A673 (cell line): Measurements from ENCODE around the gene EXOSC6. TPM values are rescaled to one million over a fixed set of nuclear protein-coding genes. Genes with fewer than 3 reads are reported as not detected.
"Not testable (repeated sequence)": the region's sequence is repeated elsewhere in the genome, so short reads cannot be mapped to it uniquely, and the experiment has no call there.

Experiments
- BruUV-seq: library from RNA; stranded (reverse); fragments of 400-500 nt; replicated peaks from 2 replicates; lab custom pipeline; 2021; lab: Mats Ljungman, UMichigan
- CTCF ChIA-PET: fragments of 300-600 bp; sonication (Branson Sonifier 250); formaldehyde crosslinking; loops from one replicate; lab custom pipeline; 2022; ENCODE audit warnings: antibody characterized with exemption; lab: Charles Lee
- POLR2A ChIA-PET: fragments of 300-600 bp; sonication (Branson Sonifier 250); formaldehyde crosslinking; loops from one replicate; lab custom pipeline; 2022; ENCODE audit warnings: antibody characterized with exemption; ENCODE audit not compliant: low non-redundant PET; lab: Charles Lee
- DNase-seq: peaks from one replicate; pipeline ENCODE4 v3.0.0-alpha.2; 2015; ENCODE audit warnings: low spot score
- H3K27ac ChIP-seq: fragments of 200-600 bp; sonication (generic); 2 replicates; pipeline ENCODE4 v1.5.1; 2016; ENCODE audit warnings: mixed run types, low read depth, mild to moderate bottlenecking, mixed read lengths, antibody characterized with exemption, low read length; ENCODE audit not compliant: poor library complexity, severe bottlenecking
- H3K27me3 ChIP-seq: fragments of 200-600 bp; sonication (generic); replicated peaks from 2 replicates; pipeline ENCODE4 v1.6.1; 2017; ENCODE audit warnings: mixed run types, low read depth, mild to moderate bottlenecking, mixed read lengths, antibody characterized with exemption, low read length; ENCODE audit not compliant: insufficient read depth, poor library complexity
- H3K36me3 ChIP-seq: fragments of 200-600 bp; sonication (generic); 2 replicates; pipeline ENCODE4 v1.6.1; 2016; ENCODE audit warnings: mixed run types, mild to moderate bottlenecking, mixed read lengths, antibody characterized with exemption, low read length; ENCODE audit not compliant: insufficient read depth, poor library complexity, severe bottlenecking
- H3K4me1 ChIP-seq: fragments of 200-600 bp; sonication (generic); 2 replicates; pipeline ENCODE4 v1.6.1; 2017; ENCODE audit warnings: mixed run types, mild to moderate bottlenecking, mixed read lengths, antibody characterized with exemption, low read length; ENCODE audit not compliant: insufficient read depth, poor library complexity, severe bottlenecking
- H3K4me3 ChIP-seq: fragments of 200-600 bp; sonication (generic); 2 replicates; pipeline ENCODE4 v1.5.1; 2016; ENCODE audit warnings: low read depth, mixed run types, mild to moderate bottlenecking, mixed read lengths, low read length; ENCODE audit not compliant: poor library complexity, severe bottlenecking
- H3K9me3 ChIP-seq: fragments of 200-600 bp; sonication (generic); 2 replicates; pipeline ENCODE4 v1.6.1; 2016; ENCODE audit warnings: mixed run types, low read depth, mild to moderate bottlenecking, mixed read lengths, antibody characterized with exemption, low read length; ENCODE audit not compliant: poor library complexity, severe bottlenecking
- intact Hi-C: fragments of 100-400 bp; cut with micrococcal nuclease; formaldehyde crosslinking; loops from one replicate; pipeline ENCODE4 v1.10.0; 2022; ENCODE audit not compliant: unreplicated experiment
- total RNA-seq: library from RNA; stranded (reverse); gene quantifications from 2 replicates; pipeline ENCODE4 v1.2.3, GENCODE V29; 2021

The EXOSC6 gene
- total RNA-seq, 1 experiment from 2014 or later: 40.4 TPM

DNA sequence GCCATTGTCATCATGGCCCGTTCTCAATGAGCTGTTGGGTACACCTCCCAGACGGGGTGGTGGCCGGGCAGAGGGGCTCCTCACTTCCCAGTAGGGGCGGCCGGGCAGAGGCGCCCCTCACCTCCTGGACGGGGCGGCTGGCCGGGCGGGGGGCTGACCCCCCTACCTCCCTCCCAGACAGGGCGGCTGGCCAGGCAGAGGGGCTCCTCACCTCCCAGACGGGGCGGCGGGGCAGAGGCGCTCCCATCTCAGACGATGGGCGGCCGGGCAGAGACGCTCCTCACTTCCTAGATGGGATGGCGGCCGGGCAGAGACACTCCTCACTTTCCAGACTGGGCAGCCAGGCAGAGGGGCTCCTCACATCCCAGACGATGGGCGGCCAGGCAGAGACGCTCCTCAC lies 27.1 kb downstream of the EXOSC6 start:
- H3K27ac ChIP-seq, CTCF ChIA-PET, H3K4me1 ChIP-seq, H3K27me3 ChIP-seq, H3K9me3 ChIP-seq, DNase-seq, H3K4me3 ChIP-seq, BruUV-seq, intact Hi-C loops, POLR2A ChIA-PET: not testable (repeated sequence)
- peaks cover 16% of the 10 kb centered on the region for H3K36me3 ChIP-seq

DNA sequence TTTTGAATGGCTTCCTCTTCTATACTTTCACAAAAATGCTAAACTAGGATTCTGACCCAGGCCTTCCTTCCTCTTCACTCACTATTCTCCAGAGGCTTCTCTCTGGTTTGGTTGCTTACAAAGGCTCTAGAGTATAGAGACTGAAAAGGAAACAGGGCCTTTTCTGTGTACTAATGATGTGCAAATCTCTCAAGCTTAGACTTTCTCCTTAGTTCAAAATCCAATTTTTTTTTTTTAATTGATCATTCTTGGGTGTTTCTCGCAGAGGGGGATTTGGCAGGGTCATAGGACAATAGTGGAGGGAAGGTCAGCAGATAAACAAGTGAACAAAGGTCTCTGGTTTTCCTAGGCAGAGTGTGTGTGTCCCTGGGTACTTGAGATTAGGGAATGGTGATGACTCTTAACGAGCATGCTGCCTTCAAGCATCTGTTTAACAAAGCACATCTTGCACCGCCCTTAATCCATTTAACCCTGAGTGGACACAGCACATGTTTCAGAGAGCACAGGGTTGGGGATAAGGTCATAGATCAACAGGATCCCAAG lies 27.7 kb downstream of the EXOSC6 start:
- intact Hi-C loops, POLR2A ChIA-PET, DNase-seq, CTCF ChIA-PET, H3K9me3 ChIP-seq, H3K27me3 ChIP-seq, BruUV-seq, H3K4me3 ChIP-seq, H3K27ac ChIP-seq, H3K4me1 ChIP-seq: not testable (repeated sequence)
- peaks cover 21% of the 10 kb centered on the region for H3K36me3 ChIP-seq

DNA sequence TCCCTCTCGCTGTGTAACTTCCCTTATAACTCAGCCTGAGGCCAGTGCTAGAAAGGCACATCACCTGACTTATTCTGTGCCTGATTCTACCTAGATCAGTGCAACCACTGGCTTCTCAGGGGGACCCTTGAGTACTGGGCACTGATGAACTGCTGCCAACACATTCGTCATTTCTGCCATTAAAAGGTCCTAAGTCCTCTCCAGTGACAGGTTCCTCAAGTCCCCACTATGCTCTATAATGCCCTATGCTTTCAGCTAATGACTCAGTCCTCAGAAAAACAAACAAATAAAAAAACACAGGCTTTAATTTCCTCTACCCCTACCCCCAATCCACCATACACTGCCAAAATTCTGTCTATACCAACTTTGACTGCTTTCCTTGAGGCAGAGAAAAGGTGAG lies 28.5 kb downstream of the EXOSC6 start:
- CTCF ChIA-PET, H3K9me3 ChIP-seq, BruUV-seq, POLR2A ChIA-PET, H3K27me3 ChIP-seq, H3K27ac ChIP-seq, intact Hi-C loops, DNase-seq, H3K4me3 ChIP-seq, H3K4me1 ChIP-seq: not testable (repeated sequence)
- H3K36me3 ChIP-seq: peaks cover 16% of the 10 kb centered on the region

DNA sequence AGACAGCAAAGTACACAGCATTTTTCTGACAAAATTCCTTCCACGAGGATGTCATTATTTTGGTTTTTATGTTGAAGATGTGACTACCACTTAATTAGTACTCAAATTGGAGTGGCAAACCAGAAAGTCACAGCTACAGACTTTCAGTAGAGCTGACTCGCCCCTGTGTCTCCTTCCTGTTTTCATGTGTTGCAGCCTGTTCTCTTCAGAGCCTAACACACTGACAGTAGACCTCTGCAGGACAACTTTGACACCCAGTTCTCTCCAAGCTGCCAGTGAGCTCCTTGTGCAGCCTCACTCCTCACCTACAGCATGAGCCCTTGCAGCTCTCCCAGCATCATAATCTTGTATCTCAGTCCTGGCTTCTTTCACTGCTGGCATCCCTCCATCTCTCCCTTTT lies 29.2 kb downstream of the EXOSC6 start:
- DNase-seq, H3K4me1 ChIP-seq, CTCF ChIA-PET, intact Hi-C loops, POLR2A ChIA-PET, H3K27ac ChIP-seq, BruUV-seq, H3K4me3 ChIP-seq, H3K27me3 ChIP-seq, H3K9me3 ChIP-seq: not testable (repeated sequence)
- peaks cover 16% of the 10 kb centered on the region for H3K36me3 ChIP-seq

DNA sequence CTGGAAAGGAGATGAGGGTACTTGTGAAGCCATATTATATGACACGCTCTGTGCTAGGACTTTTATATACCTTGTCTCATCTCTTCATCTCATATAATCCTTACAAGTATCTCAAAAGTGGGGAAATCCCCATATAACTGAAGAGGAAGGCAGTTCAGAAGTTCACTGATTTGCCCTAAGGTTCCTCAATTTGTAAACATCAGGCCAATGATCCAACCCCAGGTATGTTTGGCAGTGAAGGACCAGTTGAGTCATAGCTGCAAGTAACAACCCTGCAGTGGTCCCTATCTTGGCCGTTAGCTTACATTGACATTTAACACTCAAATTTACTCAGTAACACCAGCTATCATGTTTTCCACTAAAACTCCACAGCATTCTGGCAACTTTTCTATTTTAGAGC lies 33.2 kb downstream of the EXOSC6 start:
- not testable (repeated sequence) for DNase-seq

GRCh38 chr16:70206382-70206781 lies 45.4 kb downstream of the EXOSC6 start:
- H3K4me1 ChIP-seq, H3K4me3 ChIP-seq, BruUV-seq, CTCF ChIA-PET, POLR2A ChIA-PET, H3K9me3 ChIP-seq, H3K27me3 ChIP-seq, H3K27ac ChIP-seq, DNase-seq, intact Hi-C loops, H3K36me3 ChIP-seq: not testable (repeated sequence)

More for the DNA sequence above, 33.2 kb downstream of the EXOSC6 start:
- H3K4me1 ChIP-seq, H3K9me3 ChIP-seq, CTCF ChIA-PET, H3K27ac ChIP-seq, intact Hi-C loops, POLR2A ChIA-PET, H3K27me3 ChIP-seq, BruUV-seq, H3K4me3 ChIP-seq, H3K36me3 ChIP-seq: not testable (repeated sequence)

- CTCF ChIA-PET, BruUV-seq, intact Hi-C loops, POLR2A ChIA-PET, H3K27ac ChIP-seq, H3K4me1 ChIP-seq, H3K27me3 ChIP-seq, DNase-seq, H3K4me3 ChIP-seq, H3K9me3 ChIP-seq, H3K36me3 ChIP-seq: not testable (repeated sequence)
Measured at GRCh38 chr16:70204668-70205405, 46.9 kb downstream of the EXOSC6 start.
